ENCODE data around the gene CCDC169. TPM values are rescaled to one million over a fixed set of nuclear protein-coding genes. Genes with fewer than 3 reads are reported as not detected.
A peak's percentile ranks its signal among the peaks of the same experiment; 100 is the strongest.

CCDC169 gene
- total and polyA plus RNA-seq, 2 of the 4 experiments (the other 2 are of a cell fraction): 0.54 to 0.62 TPM

DNA sequence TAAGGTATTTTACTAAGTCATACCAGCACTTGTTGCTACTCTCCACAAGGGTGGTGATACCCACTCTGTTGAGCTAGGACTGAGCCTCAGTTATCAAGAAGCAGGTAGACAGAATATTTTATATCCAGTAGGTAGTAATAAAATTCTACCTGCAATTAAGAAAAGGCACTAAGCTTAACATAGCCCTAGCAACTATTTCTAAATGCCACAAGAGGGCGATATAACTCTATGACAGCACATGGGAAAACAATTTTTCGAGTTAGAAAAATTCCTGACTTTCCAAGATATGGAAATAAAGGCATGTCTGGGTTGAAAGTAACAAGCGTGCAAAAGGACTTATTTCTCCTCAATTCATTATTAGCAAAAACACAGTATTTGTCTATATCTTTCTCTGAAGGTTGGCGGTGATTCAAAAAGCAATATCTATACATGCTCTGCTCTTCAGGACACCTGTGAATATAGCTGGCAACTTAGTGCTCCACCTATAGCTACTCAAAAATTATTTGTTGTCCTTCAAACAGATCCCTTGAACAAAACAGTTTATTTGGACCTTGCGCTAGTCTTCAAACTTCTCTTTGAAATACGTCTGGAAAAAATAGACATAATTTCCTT, 14.7 kb downstream of the CCDC169 start:
- H2BK120ac ChIP-seq (ENCODE audit: low read depth, low read length): no peak overlapping the region
- H2AFZ ChIP-seq (replicated peaks; ENCODE audit: low read length, poor library complexity): no peak overlapping the region
- no peak overlapping the region for H3K27ac ChIP-seq (ENCODE audit: insufficient read depth, low read length)
- H4K5ac ChIP-seq (ENCODE audit: low read depth, low read length): no peak overlapping the region
- ChIA-PET POLR2A (ENCODE audit: unreplicated experiment) (interaction anchor here (0.7 kb wide), 1 partner anchor 111 kb away, joined by 5 read pairs; no protein-coding TSS in a partner anchor), CTCF (interaction anchor here (0.7 to 3.6 kb wide), 10 partner anchors 9 to 1460 kb away, joined by 3 to 18 read pairs (median 4); no protein-coding TSS in a partner anchor)
- no peak overlapping the region for H3K9ac ChIP-seq (ENCODE audit: low read depth, low read length)
- ATAC-seq (ENCODE audit: low read depth) (peak; percentile 71), DNase-seq (peak; percentile 57)
- no peak overlapping the region for H2AK9ac ChIP-seq (replicated peaks; ENCODE audit: low read depth, low read length, poor library complexity)
- no peak overlapping the region for H2BK5ac ChIP-seq (ENCODE audit: low read depth, low read length, poor library complexity, severe bottlenecking)
- no peak overlapping the region for H3K4me2 ChIP-seq (ENCODE audit: low read depth, low read length)
- H3K56ac ChIP-seq (ENCODE audit: extremely low read depth, insufficient read depth, low read length): no peak overlapping the region
- no peak overlapping the region for H2BK15ac ChIP-seq (ENCODE audit: low read depth, low read length)
- H3K23ac ChIP-seq (ENCODE audit: low read depth, low read length): no peak overlapping the region
- H3K18ac ChIP-seq (ENCODE audit: low read depth, low read length): no peak overlapping the region
- 100% methylated on average over 1 of the region's 6 CpGs; no CpG with 5 or more reads in 1 of the 2 experiments for WGBS, 2 experiments (ENCODE audit: extremely low coverage in 2 of 2, insufficient read length in 1 of 2)
- TF ChIP-seq MXI1 (IDR thresholded peaks at IDR 0.05; ENCODE audit: borderline replicate concordance, low read depth, low read length): no peak
- no peak for TF ChIP-seq MAZ (IDR thresholded peaks at IDR 0.05; ENCODE audit: borderline replicate concordance, low read depth, low read length)
- TF ChIP-seq POLR2A (IDR thresholded peaks at IDR 0.05; ENCODE audit: low read depth, low read length): no peak
- TF ChIP-seq CTCF (conservative IDR thresholded peaks at IDR 0.05; ENCODE audit: low read depth, low read length): peak; percentile 95
- peak; percentile 73 for TF ChIP-seq SMC3 (IDR thresholded peaks at IDR 0.05; ENCODE audit: low read depth, low read length)
- peak; percentile 89 for TF ChIP-seq RAD21 (IDR thresholded peaks at IDR 0.05; ENCODE audit: low read length)
- H4K20me1 ChIP-seq (ENCODE audit: insufficient read depth, low read length): no peaks in the 10 kb centered on the region
- no peak overlapping the region for H4K8ac ChIP-seq (ENCODE audit: low read depth in 2 of 2, low read length in 2 of 2)
- no peak overlapping the region for H2AK5ac ChIP-seq (ENCODE audit: low read depth, low read length)
- no peaks in the 10 kb centered on the region for H3K36me3 ChIP-seq (ENCODE audit: control insufficient read depth, insufficient read depth, low read length)
- in situ Hi-C loops (cut with MboI; ENCODE audit: low sequenced_read_pairs) (loop anchor here (10.0 kb wide), 1 partner anchor 452 kb away; no protein-coding TSS in a partner anchor), dilution Hi-C loops (cut with HindIII; ENCODE audit: low sequenced_read_pairs, unreplicated experiment) (no loop called here), intact Hi-C loops (cut with micrococcal nuclease) (loop anchor here (1.0 to 2.0 kb wide), 3 partner anchors 112 to 558 kb away; no protein-coding TSS in a partner anchor)
- H3K4me1 ChIP-seq (ENCODE audit: control insufficient read depth, insufficient read depth, low read length): no peaks in the 10 kb centered on the region
- no peaks in the 10 kb centered on the region for H3K9me1 ChIP-seq (ENCODE audit: insufficient read depth, low read length)
- BruUV-seq (replicated peaks): no TSS peak
- H3K4me3 ChIP-seq (ENCODE audit: insufficient read depth, low read depth, low read length): no peak overlapping the region
- H3K14ac ChIP-seq (replicated peaks; ENCODE audit: low read depth, low read length): no peak overlapping the region
- H3K79me1 ChIP-seq (ENCODE audit: low read depth in 1 of 2, low read length in 2 of 2): no peaks in the 10 kb centered on the region
- no peaks in the 10 kb centered on the region; the same call in none of the 2 replicates for H3K27me3 ChIP-seq (ENCODE audit: control insufficient read depth, insufficient read depth, low read length)
- H2BK20ac ChIP-seq (ENCODE audit: low read depth, low read length): no peak overlapping the region
- no peak overlapping the region for H4K91ac ChIP-seq (ENCODE audit: insufficient read depth, low read depth, low read length)
- H3K4ac ChIP-seq (ENCODE audit: low read depth, low read length): no peak overlapping the region
- no peaks in the 10 kb centered on the region for H3K9me3 ChIP-seq (ENCODE audit: control insufficient read depth, insufficient read depth, low read length)

Data from IMR-90 (cell line).